Stimulated activated CD4-positive, alpha-beta T cell treated with anti-CD3 and anti-CD28 coated beads, Interleukin-12 subunit alpha, Interleukin-12 subunit beta, amount 100 ng/mL, for 24 hours (primary cell): ENCODE results near the gene BID.

ENCODE experiments used
- DNase-seq, 2 experiments: peaks; one replicate each; pipeline ENCODE4 v3.0.0-alpha.2; 2020; ENCODE audit warnings: low read depth in 2 of 2

Gene BID

GRCh38 chr22:17774206-17774925 lies at the start of gene BID:
TSS of gene BID (minus strand) at chr22:17774469. CDS start at chr22:17750116, 24,353 bp downstream.
- no peak for DNase-seq

GRCh38 chr22:17823964-17824363 lies 49.7 kb upstream of the BID start:
- no peak for DNase-seq

- DNase-seq, result no peak
Observed at GRCh38 chr22:17823226-17823625, 49.0 kb upstream of the BID start.

GRCh38 chr22:17822087-17822486 lies 47.8 kb upstream of the BID start:
- no peak for DNase-seq

GRCh38 chr22:17820879-17821439 lies 46.7 kb upstream of the BID start:
- DNase-seq, result no peak

GRCh38 chr22:17818649-17819048 lies 44.4 kb upstream of the BID start:
- no peak for DNase-seq

- no peak for DNase-seq
Observed at GRCh38 chr22:17818180-17818579, 43.9 kb upstream of the BID start.

- DNase-seq, result no peak
Observed at GRCh38 chr22:17817511-17818065, 43.3 kb upstream of the BID start.

- no peak for DNase-seq
Observed at GRCh38 chr22:17817079-17817478, 42.8 kb upstream of the BID start.

GRCh38 chr22:17816649-17817048 lies 42.4 kb upstream of the BID start:
- no peak for DNase-seq

- no peak for DNase-seq
Observed at GRCh38 chr22:17815703-17816254, 41.5 kb upstream of the BID start.

- DNase-seq, result no peak
Observed at GRCh38 chr22:17814830-17815229, 40.6 kb upstream of the BID start.

GRCh38 chr22:17814084-17814483 lies 39.8 kb upstream of the BID start:
- no peak for DNase-seq

- no peak for DNase-seq
Observed at GRCh38 chr22:17811119-17811518, 36.9 kb upstream of the BID start.

- DNase-seq, result no peak
Observed at GRCh38 chr22:17810570-17811116, 36.4 kb upstream of the BID start.

GRCh38 chr22:17808693-17809403 lies 34.6 kb upstream of the BID start:
- no peak for DNase-seq

- DNase-seq, result no peak
Observed at GRCh38 chr22:17807578-17808410, 33.5 kb upstream of the BID start.

- DNase-seq, result no peak
Observed at GRCh38 chr22:17807086-17807485, 32.8 kb upstream of the BID start.

GRCh38 chr22:17806437-17806836 lies 32.2 kb upstream of the BID start:
- DNase-seq, result no peak

- DNase-seq, result no peak
Observed at GRCh38 chr22:17804331-17805080, 30.2 kb upstream of the BID start.
